Measurements from ENCODE around the gene RBFOX2. TPM values are rescaled to one million over a fixed set of nuclear protein-coding genes. Genes with fewer than 3 reads are reported as not detected.

Gene RBFOX2
- total RNA-seq, 2 experiments from 2014 or later: 1.9 to 2.4 TPM

DNA sequence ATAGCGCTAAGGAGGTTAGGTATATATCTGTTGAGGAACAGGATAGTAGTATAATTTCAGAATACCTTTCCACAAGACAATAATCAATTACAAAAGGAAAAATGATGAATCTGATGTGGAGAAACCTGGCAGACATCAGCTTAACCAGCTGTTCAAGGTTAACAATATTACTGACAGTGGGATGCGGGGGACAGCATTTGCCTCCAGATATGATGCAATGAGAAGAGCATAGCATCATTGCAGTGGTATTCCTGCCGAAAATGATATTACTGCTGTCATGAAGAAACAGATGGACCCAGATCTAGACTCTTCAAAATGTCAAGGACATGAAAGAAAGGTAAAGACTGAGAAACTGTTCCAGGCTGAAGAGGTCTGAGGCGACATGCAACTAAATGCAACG is 49.7 kb downstream of the RBFOX2 start:
- H3K27me3 Mint-ChIP-seq: peaks cover 17% of the 10 kb centered on the region
- H3K27ac Mint-ChIP-seq: no peak overlapping the region
- no peak overlapping the region for H3K4me3 Mint-ChIP-seq
- TF ChIP-seq, protein P1, sequence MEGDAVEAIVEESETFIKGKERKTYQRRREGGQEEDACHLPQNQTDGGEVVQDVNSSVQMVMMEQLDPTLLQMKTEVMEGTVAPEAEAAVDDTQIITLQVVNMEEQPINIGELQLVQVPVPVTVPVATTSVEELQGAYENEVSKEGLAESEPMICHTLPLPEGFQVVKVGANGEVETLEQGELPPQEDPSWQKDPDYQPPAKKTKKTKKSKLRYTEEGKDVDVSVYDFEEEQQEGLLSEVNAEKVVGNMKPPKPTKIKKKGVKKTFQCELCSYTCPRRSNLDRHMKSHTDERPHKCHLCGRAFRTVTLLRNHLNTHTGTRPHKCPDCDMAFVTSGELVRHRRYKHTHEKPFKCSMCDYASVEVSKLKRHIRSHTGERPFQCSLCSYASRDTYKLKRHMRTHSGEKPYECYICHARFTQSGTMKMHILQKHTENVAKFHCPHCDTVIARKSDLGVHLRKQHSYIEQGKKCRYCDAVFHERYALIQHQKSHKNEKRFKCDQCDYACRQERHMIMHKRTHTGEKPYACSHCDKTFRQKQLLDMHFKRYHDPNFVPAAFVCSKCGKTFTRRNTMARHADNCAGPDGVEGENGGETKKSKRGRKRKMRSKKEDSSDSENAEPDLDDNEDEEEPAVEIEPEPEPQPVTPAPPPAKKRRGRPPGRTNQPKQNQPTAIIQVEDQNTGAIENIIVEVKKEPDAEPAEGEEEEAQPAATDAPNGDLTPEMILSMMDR (IDR thresholded peaks at IDR 0.05): no peak
- intact Hi-C loops (cut with DNase I, micrococcal nuclease): no loop called here
- Histone ChIP-seq H3K36me3 (ENCODE audit: insufficient read depth, low read length) (no peaks in the 10 kb centered on the region), H3K27me3 (ENCODE audit: control insufficient read depth in 1 of 2, insufficient read depth in 2 of 2, low read length in 2 of 2) (peaks cover 0 to under 1% of the 10 kb centered on the region in 2 experiments), H3K27ac (ENCODE audit: low read depth in 1 of 2, low read length in 2 of 2) (no peak overlapping the region), H3K4me1 (ENCODE audit: insufficient read depth, low read length) (no peaks in the 10 kb centered on the region), H3K4me3 (ENCODE audit: low read length) (no peak overlapping the region), H3K9me3 (ENCODE audit: control insufficient read depth in 1 of 2, insufficient read depth in 1 of 2, low read length in 2 of 2) (no peaks in the 10 kb centered on the region)
- DNase-seq (no peak), ATAC-seq (ENCODE audit: poor library complexity) (no peak)
- POLR2A ChIA-PET: no interaction called here
- no peaks in the 10 kb centered on the region for H3K9me3 Mint-ChIP-seq
- H3K4me1 Mint-ChIP-seq (ENCODE audit: low read depth): no peaks in the 10 kb centered on the region
- no peaks in the 10 kb centered on the region for H3K36me3 Mint-ChIP-seq (ENCODE audit: low read depth)
- CTCF ChIA-PET: no interaction called here

- H3K27ac ChIP-seq (ENCODE audit: low read depth in 1 of 2, low read length in 2 of 2): no peak overlapping the region
- H3K4me1 ChIP-seq (ENCODE audit: insufficient read depth, low read length): no peaks in the 10 kb centered on the region
- POLR2A ChIA-PET: no interaction called here
- H3K9me3 Mint-ChIP-seq: no peaks in the 10 kb centered on the region
- H3K4me3 Mint-ChIP-seq: no peak overlapping the region
- no peaks in the 10 kb centered on the region for H3K36me3 Mint-ChIP-seq (ENCODE audit: low read depth)
- TF ChIP-seq, protein P1 (IDR thresholded peaks at IDR 0.05): no peak
- CTCF ChIA-PET: no interaction called here
- no peaks in the 10 kb centered on the region for H3K27me3 ChIP-seq (ENCODE audit: control insufficient read depth in 1 of 2, insufficient read depth in 2 of 2, low read length in 2 of 2)
- no peak for ATAC-seq (ENCODE audit: poor library complexity)
- no peak overlapping the region for H3K4me3 ChIP-seq (ENCODE audit: low read length)
- peaks cover 10% of the 10 kb centered on the region for H3K27me3 Mint-ChIP-seq
- intact Hi-C loops (cut with DNase I, micrococcal nuclease): no loop called here
- H3K9me3 ChIP-seq (ENCODE audit: control insufficient read depth in 1 of 2, insufficient read depth in 1 of 2, low read length in 2 of 2): no peaks in the 10 kb centered on the region
- DNase-seq: no peak
- H3K4me1 Mint-ChIP-seq (ENCODE audit: low read depth): no peaks in the 10 kb centered on the region
- H3K27ac Mint-ChIP-seq: no peak overlapping the region
- no peaks in the 10 kb centered on the region for H3K36me3 ChIP-seq (ENCODE audit: insufficient read depth, low read length)
Measured at GRCh38 chr22:35978201-35978600, 50.4 kb downstream of the RBFOX2 start.

GRCh38 chr22:35977136-35977535 is 51.5 kb downstream of the RBFOX2 start:
- H3K4me1 Mint-ChIP-seq (ENCODE audit: low read depth): no peaks in the 10 kb centered on the region
- POLR2A ChIA-PET: no interaction called here
- H3K36me3 Mint-ChIP-seq (ENCODE audit: low read depth): no peaks in the 10 kb centered on the region
- H3K27me3 Mint-ChIP-seq: peaks cover 5% of the 10 kb centered on the region
- intact Hi-C loops (cut with DNase I, micrococcal nuclease): no loop called here
- DNase-seq (no peak), ATAC-seq (ENCODE audit: poor library complexity) (no peak)
- Histone ChIP-seq H3K9me3 (ENCODE audit: control insufficient read depth in 1 of 2, insufficient read depth in 1 of 2, low read length in 2 of 2) (no peaks in the 10 kb centered on the region), H3K4me1 (ENCODE audit: insufficient read depth, low read length) (no peaks in the 10 kb centered on the region), H3K27me3 (ENCODE audit: control insufficient read depth in 1 of 2, insufficient read depth in 2 of 2, low read length in 2 of 2) (no peaks in the 10 kb centered on the region), H3K27ac (ENCODE audit: low read depth in 1 of 2, low read length in 2 of 2) (no peak overlapping the region), H3K36me3 (ENCODE audit: insufficient read depth, low read length) (no peaks in the 10 kb centered on the region), H3K4me3 (ENCODE audit: low read length) (no peak overlapping the region)
- CTCF ChIA-PET: no interaction called here
- TF ChIP-seq, protein P1 (IDR thresholded peaks at IDR 0.05): no peak
- H3K9me3 Mint-ChIP-seq: no peaks in the 10 kb centered on the region
- H3K4me3 Mint-ChIP-seq: no peak overlapping the region
- no peak overlapping the region for H3K27ac Mint-ChIP-seq
